Inflammatory macrophage treated with lipopolysaccharide for 4 hours (primary cell): ENCODE measurements around the gene IPMK.
"Not testable (repeated sequence)": the region's sequence is repeated elsewhere in the genome, so short reads cannot be mapped to it uniquely, and the experiment has no call there.

ENCODE experiments used
- DNase-seq: peaks from one replicate; pipeline ENCODE4 v3.0.0-alpha.2; 2020

IPMK gene

GRCh38 chr10:58266826-58267712, 625 bp downstream of the IPMK start:
- peak; percentile 94 for DNase-seq

- peak; percentile 92 for DNase-seq
Measured at GRCh38 chr10:58266003-58266825, 1.5 kb downstream of the IPMK start.

DNA sequence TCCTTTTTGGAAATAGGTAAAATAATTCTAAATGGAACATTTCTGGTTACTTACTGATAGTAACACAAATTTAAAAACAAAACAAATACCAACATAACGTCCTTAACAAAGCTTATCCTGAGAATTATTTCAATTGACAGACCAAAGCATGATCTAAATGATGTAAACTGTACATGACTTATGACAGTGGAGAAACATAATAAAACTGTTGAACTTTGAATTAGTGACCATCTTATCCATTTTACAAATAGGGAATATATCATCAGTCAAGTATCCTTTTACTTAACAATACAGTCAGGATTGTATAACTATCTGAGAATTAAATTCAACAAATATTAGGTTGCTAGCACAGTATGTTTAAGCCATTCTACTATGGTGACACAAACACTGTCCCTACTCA, 2.4 kb downstream of the IPMK start:
- peak; percentile 2 for DNase-seq

DNA sequence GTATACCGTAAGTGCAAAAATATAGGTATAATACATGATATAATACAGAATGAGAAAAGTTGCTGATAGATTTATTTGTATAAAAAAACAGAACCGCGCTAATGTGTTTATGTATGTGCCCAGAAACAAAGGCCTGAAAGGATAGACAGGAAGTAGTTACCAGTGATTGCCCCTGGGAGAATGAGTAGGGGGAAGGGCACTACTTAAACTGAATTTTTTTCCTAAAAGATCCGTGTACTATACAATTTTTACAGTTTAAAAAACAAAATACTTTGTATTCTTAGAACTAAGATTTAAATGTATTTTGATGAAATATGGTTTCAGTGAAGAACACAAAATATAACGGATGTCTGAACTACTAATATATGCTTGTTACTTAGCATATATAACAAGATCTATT, 2.9 kb downstream of the IPMK start:
- peak; percentile 51 for DNase-seq

GRCh38 chr10:58262766-58263165, 4.9 kb downstream of the IPMK start:
- DNase-seq: peak; percentile 50

GRCh38 chr10:58260334-58260733, 7.4 kb downstream of the IPMK start:
- DNase-seq: no peak

DNA sequence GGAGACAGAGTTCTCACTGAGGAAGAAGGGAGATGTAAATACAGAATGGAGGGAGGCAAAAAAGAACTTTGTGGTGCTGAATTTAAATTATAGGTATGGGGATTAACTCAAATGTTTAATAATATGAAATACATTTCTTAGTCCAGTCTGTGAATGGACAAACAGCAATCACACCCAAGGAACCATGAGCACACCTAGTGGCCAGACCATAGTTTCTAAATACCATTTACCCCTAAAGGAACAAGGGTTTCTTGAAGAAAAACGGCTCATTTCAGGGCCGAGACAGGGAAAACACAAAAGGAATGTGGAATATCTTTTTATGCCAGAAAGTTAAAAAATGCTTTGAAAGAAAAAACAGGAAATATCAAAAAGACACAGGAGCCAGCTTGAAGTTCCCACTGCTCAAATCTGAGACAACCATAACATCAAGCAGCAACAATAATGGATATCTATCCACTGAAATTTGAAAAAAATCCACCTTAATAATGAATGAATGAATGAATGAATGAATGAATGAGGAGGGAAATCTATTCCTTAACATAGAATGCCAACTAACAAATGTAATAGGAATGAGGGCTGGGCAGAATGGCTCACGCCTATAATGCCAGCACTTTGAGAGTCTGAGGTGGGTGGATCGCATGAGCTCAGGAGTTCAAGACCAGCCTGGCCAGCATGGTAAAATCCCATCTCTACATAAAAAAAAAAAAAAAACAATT, 8.6 kb downstream of the IPMK start:
- peak; percentile 5 for DNase-seq

DNA sequence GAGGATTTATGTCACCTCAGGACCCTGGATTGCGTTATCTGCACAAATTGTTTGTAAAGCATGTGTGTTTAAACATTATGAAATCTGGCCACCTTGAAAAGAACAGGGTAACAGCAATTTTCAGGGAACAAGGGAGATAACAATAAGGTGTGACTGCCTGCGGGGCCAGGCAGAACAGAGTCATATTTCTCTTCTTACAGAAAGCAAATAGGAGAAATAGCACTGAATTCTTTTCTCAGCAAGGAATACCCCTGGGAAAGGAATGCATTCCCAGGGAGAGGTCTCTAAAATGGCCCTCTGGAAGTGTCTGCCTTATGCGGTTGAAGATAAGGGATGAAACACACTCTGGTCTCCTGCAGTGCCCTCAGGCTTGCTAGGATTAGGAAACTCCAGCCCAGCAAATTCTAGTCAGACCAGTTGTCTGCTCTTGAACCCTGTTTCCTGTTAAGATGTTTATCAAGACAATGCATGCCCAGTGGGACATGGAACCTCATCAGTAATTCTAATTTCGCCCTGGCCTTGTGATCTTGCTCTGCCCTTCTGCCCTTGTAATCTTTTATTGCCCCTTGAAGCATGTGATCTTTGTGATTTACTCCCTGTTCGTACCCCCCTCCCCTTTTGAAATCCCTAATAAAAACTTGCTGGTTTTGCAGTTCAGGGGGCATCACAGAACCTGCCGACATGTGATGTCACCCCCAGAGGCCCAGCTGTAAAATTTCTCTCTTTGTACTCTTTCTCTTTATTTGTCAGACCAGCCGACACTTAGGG, 11.5 kb downstream of the IPMK start:
- DNase-seq: not testable (repeated sequence)

- DNase-seq: no peak
Measured at GRCh38 chr10:58254644-58255043, 13.1 kb downstream of the IPMK start.

DNA sequence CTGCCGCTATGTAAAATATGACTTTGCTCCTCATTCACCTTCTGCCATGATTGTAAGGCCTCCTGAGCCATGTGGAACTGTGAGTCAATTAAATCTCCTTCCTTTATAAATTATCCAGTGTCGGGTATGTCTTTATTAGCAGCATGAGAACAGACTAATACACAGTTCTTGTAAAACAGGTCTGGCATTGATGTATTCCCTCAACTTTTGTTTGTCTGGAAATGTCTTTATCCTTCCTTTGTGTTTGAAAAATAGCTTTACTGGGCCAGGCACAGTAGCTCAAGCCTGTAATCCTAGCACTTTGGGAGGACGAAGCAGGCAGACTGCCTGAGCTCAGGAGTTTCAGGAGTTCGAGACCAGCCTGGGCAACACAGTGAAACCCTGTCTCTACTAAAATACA, 14.5 kb downstream of the IPMK start:
- DNase-seq: no peak

DNA sequence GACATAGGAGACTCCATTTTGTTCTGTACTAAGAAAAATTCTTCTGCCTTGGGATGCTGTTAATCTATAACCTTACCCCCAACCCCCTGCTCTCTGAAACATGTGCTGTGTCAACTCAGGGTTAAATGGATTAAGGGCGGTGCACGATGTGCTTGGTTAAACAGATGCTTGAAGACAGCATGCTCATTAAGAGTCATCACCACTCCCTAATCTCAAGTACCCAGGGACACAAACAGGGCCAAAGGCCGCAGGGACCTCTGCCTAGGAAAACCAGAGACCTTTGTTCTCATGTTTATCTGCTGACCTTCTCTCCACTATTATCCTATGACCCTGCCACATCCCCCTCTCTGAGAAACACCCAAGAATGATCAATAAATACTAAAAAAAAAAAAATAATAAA, 23.0 kb downstream of the IPMK start:
- not testable (repeated sequence) for DNase-seq

GRCh38 chr10:58244242-58244641, 23.5 kb downstream of the IPMK start:
- DNase-seq: not testable (repeated sequence)

DNA sequence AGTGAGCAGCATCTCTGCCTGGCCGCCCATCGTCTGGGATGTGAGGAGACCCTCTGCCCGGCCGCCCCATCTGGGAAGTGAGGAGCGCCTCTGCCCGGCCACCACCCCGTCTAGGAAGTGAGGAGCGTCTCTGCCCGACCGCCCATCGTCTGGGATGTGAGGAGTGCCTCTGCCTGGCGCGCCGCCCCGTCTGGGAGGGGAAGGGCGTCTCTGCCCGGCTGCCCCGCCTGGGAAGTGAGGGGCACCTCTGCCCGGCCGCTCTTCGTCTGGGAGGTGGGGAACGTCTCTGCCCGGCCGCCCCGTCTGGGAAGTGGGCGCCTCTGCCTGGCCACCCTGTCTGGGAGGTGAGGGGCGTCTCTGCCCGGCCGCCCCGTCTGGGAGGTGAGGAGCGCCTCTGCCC, 23.9 kb downstream of the IPMK start:
- not testable (repeated sequence) for DNase-seq

DNA sequence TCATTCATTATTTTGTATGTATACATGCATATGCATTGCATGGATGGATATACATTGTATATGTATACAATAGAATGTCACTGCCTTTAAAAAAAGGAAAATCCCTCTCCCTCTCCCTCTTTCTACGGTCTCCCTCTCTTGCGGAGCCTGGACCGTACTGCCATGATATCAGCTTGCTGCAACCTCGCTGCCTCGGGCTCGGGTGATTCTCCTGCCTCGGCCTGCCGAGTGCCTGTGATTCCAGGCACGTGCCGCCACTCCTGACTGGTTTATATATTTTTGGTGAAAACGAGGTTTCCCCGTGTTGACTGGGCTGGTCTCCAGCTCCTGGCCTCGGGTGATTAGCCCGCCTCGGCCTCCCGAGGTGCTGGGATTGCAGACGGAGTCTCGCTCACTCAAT, 24.4 kb downstream of the IPMK start:
- no peak for DNase-seq

- DNase-seq: no peak
Measured at GRCh38 chr10:58241346-58241745, 26.3 kb downstream of the IPMK start.

- DNase-seq: no peak
Measured at GRCh38 chr10:58240531-58240930, 27.2 kb downstream of the IPMK start.

DNA sequence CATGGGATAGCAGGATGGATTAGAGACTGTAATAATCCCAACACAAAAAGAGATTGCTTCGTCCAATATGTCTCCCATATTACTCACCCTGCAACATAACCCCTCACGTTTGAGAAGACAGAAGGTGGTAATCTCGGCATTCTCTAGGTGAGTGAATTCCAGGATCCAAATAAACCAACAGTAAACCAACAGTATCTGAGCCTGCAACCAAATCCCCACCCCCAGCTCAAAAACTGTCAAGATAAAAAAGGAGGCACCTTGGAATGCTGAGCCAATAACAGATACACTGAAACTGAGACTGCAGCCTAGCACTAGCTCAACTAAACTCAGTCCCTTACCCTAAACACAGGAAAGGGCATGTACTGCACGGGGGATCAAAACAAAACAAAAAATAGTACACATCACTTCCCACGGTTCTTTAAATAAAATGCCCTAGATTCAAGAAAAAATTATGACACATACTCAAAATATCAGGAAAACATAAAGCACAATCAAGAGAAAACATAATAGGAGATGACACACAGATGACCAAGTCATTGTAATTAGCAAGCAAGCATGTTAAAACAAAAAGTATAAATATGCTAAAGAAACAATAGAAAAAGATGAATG, 28.0 kb downstream of the IPMK start:
- no peak for DNase-seq

DNA sequence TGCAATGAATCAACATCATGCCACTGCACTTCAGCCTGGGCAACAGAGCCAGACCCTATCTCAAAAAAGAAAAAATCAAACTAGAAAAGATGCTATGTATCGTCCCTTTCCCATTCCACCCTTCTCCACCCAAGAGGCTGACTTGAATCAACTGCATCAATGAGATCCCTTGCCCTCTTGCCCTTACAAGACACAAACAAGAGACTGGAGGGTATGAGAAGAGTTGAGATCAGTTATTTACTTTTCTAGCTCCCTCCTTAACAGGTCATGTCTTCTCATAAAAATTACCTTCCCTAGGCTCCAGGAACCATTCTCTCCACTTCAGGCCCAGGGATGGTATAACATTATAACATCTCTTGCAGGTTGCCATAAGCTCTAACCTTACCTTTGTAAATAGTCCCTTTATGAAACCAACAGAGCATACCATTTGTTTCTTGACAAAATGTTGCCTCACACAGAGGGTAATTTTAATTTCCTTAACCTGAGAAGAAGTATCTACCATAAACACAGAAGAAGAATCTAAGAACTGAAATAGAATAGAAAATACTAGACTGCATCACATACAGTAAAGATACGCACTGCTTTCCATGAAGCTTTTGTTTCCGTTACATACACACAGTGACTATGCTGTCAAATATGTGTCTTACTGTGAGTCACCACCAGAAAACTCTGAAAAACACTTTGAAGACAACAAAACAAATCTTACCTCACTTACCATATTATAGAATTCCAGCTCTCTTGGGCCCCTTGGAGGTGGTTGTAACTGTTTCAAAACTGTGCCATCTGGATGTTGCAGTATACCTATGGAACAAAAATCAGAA, 30.5 kb downstream of the IPMK start:
- DNase-seq: no peak

- DNase-seq: not testable (repeated sequence)
Measured at GRCh38 chr10:58229856-58230255, 37.8 kb downstream of the IPMK start.

DNA sequence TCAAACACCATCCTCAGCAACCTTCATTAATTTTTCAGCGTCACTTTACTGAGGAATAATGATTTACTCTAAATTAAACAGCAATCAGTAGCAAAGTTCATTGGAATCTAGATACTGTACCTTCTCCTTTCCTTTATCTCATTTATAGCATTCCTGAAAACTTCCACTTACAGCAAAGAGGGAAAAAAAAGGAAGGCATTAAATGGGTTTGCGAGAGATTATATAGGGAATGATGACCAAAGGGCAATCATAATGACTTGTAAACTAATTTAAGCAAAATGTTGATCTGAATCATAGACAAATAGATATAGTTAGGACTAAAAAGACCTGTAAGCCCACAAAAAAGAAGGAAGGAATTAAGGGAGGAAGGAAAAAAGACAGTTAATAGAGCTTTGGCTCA, 42.0 kb downstream of the IPMK start:
- no peak for DNase-seq

DNA sequence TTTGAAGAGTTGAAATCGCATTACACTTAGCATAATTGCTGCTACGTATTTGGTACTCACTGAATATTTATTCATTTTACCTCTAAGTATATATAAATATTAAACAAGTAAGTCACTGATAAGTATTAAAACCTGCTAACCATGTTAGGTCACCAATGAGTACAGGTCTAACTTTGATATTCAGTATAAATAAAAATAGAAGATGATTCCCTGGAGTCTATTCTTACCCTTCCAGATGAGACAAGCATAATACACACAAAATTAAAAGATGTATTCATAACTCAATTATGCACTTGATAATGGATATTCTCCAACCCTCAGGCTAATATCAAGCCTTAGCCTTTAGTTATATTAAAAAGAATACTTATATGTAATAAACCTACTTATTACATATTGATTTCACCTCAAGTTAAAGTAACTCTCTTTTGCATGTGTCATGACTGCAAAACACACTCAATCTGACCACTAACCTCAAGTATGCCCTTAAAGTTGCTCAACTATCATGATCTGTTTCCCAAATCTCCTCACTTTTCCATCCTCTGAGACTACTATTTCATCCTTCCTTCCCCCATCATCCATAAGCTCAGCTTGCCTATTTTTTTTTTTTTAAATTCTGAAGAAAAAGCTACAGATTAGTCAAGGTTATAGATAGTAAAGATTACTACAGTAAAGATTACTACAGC, 46.8 kb downstream of the IPMK start:
- DNase-seq: no peak
